Effector memory CD4-positive, alpha-beta T cell (primary cell): ENCODE data around the gene SLC23A2.

Experiments
- DNase-seq, 3 donors: peaks; one replicate each; pipeline ENCODE4 v3.0.0-alpha.2; 2020
- H3K27ac ChIP-seq: 2 replicates; pipeline ENCODE4 v1.7.0; 2013; ENCODE audit warnings: mild to moderate bottlenecking, low read length, moderate library complexity; ENCODE audit not compliant: insufficient read depth, poor library complexity, severe bottlenecking
- H3K27me3 ChIP-seq: replicated peaks from 2 replicates; pipeline ENCODE4 v1.7.0; 2013; ENCODE audit warnings: mild to moderate bottlenecking, low read length; ENCODE audit not compliant: insufficient read depth, control insufficient read depth, poor library complexity, severe bottlenecking
- H3K36me3 ChIP-seq: 2 replicates; pipeline ENCODE4 v1.7.0; 2013; ENCODE audit warnings: mild to moderate bottlenecking, low read length, moderate library complexity; ENCODE audit not compliant: control insufficient read depth, insufficient read depth
- H3K4me1 ChIP-seq: 2 replicates; pipeline ENCODE4 v1.7.0; 2013; ENCODE audit warnings: low read length, mild to moderate bottlenecking; ENCODE audit not compliant: control insufficient read depth, insufficient read depth, poor library complexity, severe bottlenecking
- H3K4me3 ChIP-seq: 2 replicates; pipeline ENCODE4 v1.7.0; 2013; ENCODE audit warnings: low read length, low read depth, mild to moderate bottlenecking; ENCODE audit not compliant: insufficient read depth, poor library complexity, severe bottlenecking
- H3K9me3 ChIP-seq: 2 replicates; pipeline ENCODE4 v1.7.0; 2013; ENCODE audit warnings: mild to moderate bottlenecking, low read length, moderate library complexity; ENCODE audit not compliant: control insufficient read depth

The SLC23A2 gene

GRCh38 chr20:4952229-4952628, 49.1 kb downstream of the SLC23A2 start:
- Histone ChIP-seq H3K9me3 (no peaks in the 10 kb centered on the region), H3K27me3 (no peaks in the 10 kb centered on the region), H3K36me3 (peaks cover 5% of the 10 kb centered on the region), H3K27ac (no peak overlapping the region), H3K4me1 (no peaks in the 10 kb centered on the region), H3K4me3 (no peak overlapping the region)
- DNase-seq, result no peak

GRCh38 chr20:4951299-4951698, 50.0 kb downstream of the SLC23A2 start:
- no peak overlapping the region for H3K27ac ChIP-seq
- H3K4me1 ChIP-seq, result no peaks in the 10 kb centered on the region
- no peak for DNase-seq
- H3K27me3 ChIP-seq, result no peaks in the 10 kb centered on the region
- no peaks in the 10 kb centered on the region for H3K9me3 ChIP-seq
- no peak overlapping the region for H3K4me3 ChIP-seq
- H3K36me3 ChIP-seq, result peaks cover 5% of the 10 kb centered on the region

- Histone ChIP-seq H3K27ac (no peak overlapping the region), H3K4me1 (no peaks in the 10 kb centered on the region), H3K27me3 (no peaks in the 10 kb centered on the region)
Observed at GRCh38 chr20:4950841-4951240, 50.5 kb downstream of the SLC23A2 start.

GRCh38 chr20:4950437-4950836, 50.9 kb downstream of the SLC23A2 start:
- Histone ChIP-seq H3K4me1 (no peaks in the 10 kb centered on the region), H3K36me3 (peaks cover 5% of the 10 kb centered on the region), H3K27ac (no peak overlapping the region), H3K9me3 (no peaks in the 10 kb centered on the region), H3K27me3 (no peaks in the 10 kb centered on the region), H3K4me3 (no peak overlapping the region)
- DNase-seq, result no peak

More at GRCh38 chr20:4950841-4951240, 50.5 kb downstream of the SLC23A2 start:
- Histone ChIP-seq H3K9me3 (no peaks in the 10 kb centered on the region), H3K36me3 (peaks cover 5% of the 10 kb centered on the region), H3K4me3 (no peak overlapping the region)
- no peak for DNase-seq

- H3K27ac ChIP-seq, result no peak overlapping the region
- H3K36me3 ChIP-seq, result peaks cover 5% of the 10 kb centered on the region
- DNase-seq, result no peak
- H3K27me3 ChIP-seq, result no peaks in the 10 kb centered on the region
- no peaks in the 10 kb centered on the region for H3K4me1 ChIP-seq
- no peaks in the 10 kb centered on the region for H3K9me3 ChIP-seq
- H3K4me3 ChIP-seq, result no peak overlapping the region
Observed at GRCh38 chr20:4949833-4950178, 51.5 kb downstream of the SLC23A2 start.

GRCh38 chr20:4947817-4948559, 53.3 kb downstream of the SLC23A2 start:
- no peak overlapping the region for H3K4me3 ChIP-seq
- H3K9me3 ChIP-seq, result no peaks in the 10 kb centered on the region
- H3K36me3 ChIP-seq, result peaks cover 5% of the 10 kb centered on the region
- H3K27ac ChIP-seq, result no peak overlapping the region
- no peaks in the 10 kb centered on the region for H3K27me3 ChIP-seq
- no peak for DNase-seq
- no peaks in the 10 kb centered on the region for H3K4me1 ChIP-seq

GRCh38 chr20:4946986-4947385, 54.3 kb downstream of the SLC23A2 start:
- Histone ChIP-seq H3K9me3 (no peaks in the 10 kb centered on the region), H3K4me3 (no peak overlapping the region), H3K36me3 (peaks cover 5% of the 10 kb centered on the region), H3K27me3 (no peaks in the 10 kb centered on the region), H3K4me1 (no peaks in the 10 kb centered on the region), H3K27ac (no peak overlapping the region)
- DNase-seq, result no peak

GRCh38 chr20:4946585-4946984, 54.7 kb downstream of the SLC23A2 start:
- Histone ChIP-seq H3K4me1 (no peaks in the 10 kb centered on the region), H3K27me3 (no peaks in the 10 kb centered on the region), H3K27ac (no peak overlapping the region), H3K36me3 (peaks cover 5% of the 10 kb centered on the region), H3K4me3 (no peak overlapping the region), H3K9me3 (no peaks in the 10 kb centered on the region)
- no peak for DNase-seq

- H3K9me3 ChIP-seq, result no peaks in the 10 kb centered on the region
- peaks cover 5% of the 10 kb centered on the region for H3K36me3 ChIP-seq
- no peak for DNase-seq
- no peaks in the 10 kb centered on the region for H3K27me3 ChIP-seq
- H3K27ac ChIP-seq, result no peak overlapping the region
- no peaks in the 10 kb centered on the region for H3K4me1 ChIP-seq
- no peak overlapping the region for H3K4me3 ChIP-seq
Observed at GRCh38 chr20:4944518-4945313, 56.6 kb downstream of the SLC23A2 start.

GRCh38 chr20:4942331-4942730, 59.0 kb downstream of the SLC23A2 start:
- no peak overlapping the region for H3K4me3 ChIP-seq
- no peak overlapping the region for H3K27ac ChIP-seq
- no peaks in the 10 kb centered on the region for H3K27me3 ChIP-seq
- H3K4me1 ChIP-seq, result no peaks in the 10 kb centered on the region
- no peaks in the 10 kb centered on the region for H3K36me3 ChIP-seq
- DNase-seq, result no peak
- no peaks in the 10 kb centered on the region for H3K9me3 ChIP-seq
